Activated naive CD8-positive, alpha-beta T cell treated with anti-CD3 and anti-CD28 coated beads, Interleukin-2, amount 50 U/mL, for 24 hours (primary cell): ENCODE measurements around the gene NABP2.
"Not testable (repeated sequence)": the region's sequence is repeated elsewhere in the genome, so short reads cannot be mapped to it uniquely, and the experiment has no call there.

ENCODE experiments used
- ATAC-seq: fragments of 150-1000 bp; cut with Tn5 transposase; one replicate; pipeline ENCODE4 v1.10.0; 2021
- DNase-seq: peaks from one replicate; pipeline ENCODE4 v3.0.0; 2021
- H3K27ac Mint-ChIP-seq: one replicate; pipeline ENCODE4 v1.8.0; 2021; ENCODE audit warnings: mild to moderate bottlenecking, mixed read lengths
- H3K27me3 Mint-ChIP-seq: one replicate; pipeline ENCODE4 v1.8.0; 2021; ENCODE audit warnings: mixed read lengths
- H3K36me3 Mint-ChIP-seq: one replicate; pipeline ENCODE4 v1.8.0; 2021; ENCODE audit warnings: low read depth, mixed read lengths
- H3K4me1 Mint-ChIP-seq: one replicate; pipeline ENCODE4 v1.8.0; 2021; ENCODE audit warnings: mixed read lengths
- H3K4me3 Mint-ChIP-seq: one replicate; pipeline ENCODE4 v1.8.0; 2021; ENCODE audit warnings: mild to moderate bottlenecking, moderate library complexity, mixed read lengths
- H3K9me3 Mint-ChIP-seq: one replicate; pipeline ENCODE4 v1.8.0; 2021; ENCODE audit warnings: mixed read lengths

NABP2 gene

GRCh38 chr12:56266068-56266692 lies 42.0 kb downstream of the NABP2 start:
- Mint-ChIP-seq H3K4me3 (peak overlapping the region; percentile 91), H3K27ac (peak overlapping the region; percentile 88), H3K4me1 (peaks cover 21% of the 10 kb centered on the region)
- not testable (repeated sequence) for H3K36me3 Mint-ChIP-seq, H3K27me3 Mint-ChIP-seq, ATAC-seq, DNase-seq, H3K9me3 Mint-ChIP-seq

GRCh38 chr12:56266693-56267442 lies 42.7 kb downstream of the NABP2 start, which contains the start of gene COQ10A:
TSS of gene COQ10A (plus strand) at chr12:56266942. CDS start at chr12:56267119, 177 bp downstream.
- ATAC-seq (peak; percentile 93), DNase-seq (peak; percentile 85)
- Mint-ChIP-seq H3K27ac (peak within 1 kb of the TSS; percentile 88), H3K4me1 (peaks cover 21% of the 10 kb centered on the region), H3K4me3 (peak within 1 kb of the TSS; percentile 91), H3K36me3 (peaks cover 13% of the 10 kb centered on the region), H3K27me3 (no peaks in the 10 kb centered on the region), H3K9me3 (no peaks in the 10 kb centered on the region)

GRCh38 chr12:56267443-56268071 lies 43.4 kb downstream of the NABP2 start:
- H3K4me3 Mint-ChIP-seq = peak overlapping the region; percentile 91
- ATAC-seq (no peak), DNase-seq (no peak)
- peaks cover 21% of the 10 kb centered on the region for H3K4me1 Mint-ChIP-seq
- no peaks in the 10 kb centered on the region for H3K27me3 Mint-ChIP-seq
- H3K36me3 Mint-ChIP-seq = peaks cover 13% of the 10 kb centered on the region
- H3K27ac Mint-ChIP-seq = peak overlapping the region; percentile 39
- H3K9me3 Mint-ChIP-seq = no peaks in the 10 kb centered on the region

GRCh38 chr12:56271031-56271430 lies 46.9 kb downstream of the NABP2 start:
- H3K27ac Mint-ChIP-seq = peak overlapping the region; percentile 16
- peaks cover 36% of the 10 kb centered on the region for H3K36me3 Mint-ChIP-seq
- DNase-seq = no peak
- H3K4me3 Mint-ChIP-seq = no peak overlapping the region
- H3K4me1 Mint-ChIP-seq = peaks cover 17% of the 10 kb centered on the region
- H3K9me3 Mint-ChIP-seq = no peaks in the 10 kb centered on the region
- no peaks in the 10 kb centered on the region for H3K27me3 Mint-ChIP-seq
- ATAC-seq = peak; percentile 25

- ATAC-seq, H3K4me1 Mint-ChIP-seq, H3K27me3 Mint-ChIP-seq, DNase-seq, H3K4me3 Mint-ChIP-seq, H3K9me3 Mint-ChIP-seq: not testable (repeated sequence)
- H3K36me3 Mint-ChIP-seq = peaks cover 41% of the 10 kb centered on the region
- H3K27ac Mint-ChIP-seq = peak overlapping the region; percentile 47
These were observed 48.3 kb downstream of the NABP2 start for GRCh38 chr12:56272468-56272867.

GRCh38 chr12:56274299-56274698 lies 50.2 kb downstream of the NABP2 start:
- Mint-ChIP-seq H3K4me1 (no peaks in the 10 kb centered on the region), H3K4me3 (no peak overlapping the region), H3K36me3 (peaks cover 52% of the 10 kb centered on the region), H3K27me3 (no peaks in the 10 kb centered on the region), H3K9me3 (no peaks in the 10 kb centered on the region), H3K27ac (no peak overlapping the region)
- DNase-seq (no peak), ATAC-seq (no peak)

- no peak overlapping the region for H3K4me3 Mint-ChIP-seq
- no peaks in the 10 kb centered on the region for H3K9me3 Mint-ChIP-seq
- H3K36me3 Mint-ChIP-seq = peaks cover 56% of the 10 kb centered on the region
- ATAC-seq (no peak), DNase-seq (no peak)
- no peaks in the 10 kb centered on the region for H3K27me3 Mint-ChIP-seq
- H3K4me1 Mint-ChIP-seq = no peaks in the 10 kb centered on the region
- no peak overlapping the region for H3K27ac Mint-ChIP-seq
These were observed 54.8 kb downstream of the NABP2 start for GRCh38 chr12:56278905-56279304.
